ENCODE results near the gene KRTAP10-5.

GRCh38 chr21:44540741-44541288 is 39.6 kb downstream of the KRTAP10-5 start:
- TF ChIP-seq CTCF (optimal IDR thresholded peaks at IDR 0.05 in 1 of 3, IDR thresholded peaks at IDR 0.05 in 1 of 3, conservative IDR thresholded peaks at IDR 0.05 in 1 of 3; ENCODE audit: extremely low read depth in 1 of 3, insufficient read depth in 2 of 3, low read length in 3 of 3) (no peak), EZH2 (IDR thresholded peaks at IDR 0.05; ENCODE audit: low read length) (no peak)
